ENCODE measurements around the gene SLC9A9. TPM values are rescaled to one million over a fixed set of nuclear protein-coding genes. Genes with fewer than 3 reads are reported as not detected.
"Not testable (repeated sequence)": the region's sequence is repeated elsewhere in the genome, so short reads cannot be mapped to it uniquely, and the experiment has no call there.

Gene SLC9A9
- total RNA-seq, 1 donor from 2014 or later: 7.1 TPM

DNA sequence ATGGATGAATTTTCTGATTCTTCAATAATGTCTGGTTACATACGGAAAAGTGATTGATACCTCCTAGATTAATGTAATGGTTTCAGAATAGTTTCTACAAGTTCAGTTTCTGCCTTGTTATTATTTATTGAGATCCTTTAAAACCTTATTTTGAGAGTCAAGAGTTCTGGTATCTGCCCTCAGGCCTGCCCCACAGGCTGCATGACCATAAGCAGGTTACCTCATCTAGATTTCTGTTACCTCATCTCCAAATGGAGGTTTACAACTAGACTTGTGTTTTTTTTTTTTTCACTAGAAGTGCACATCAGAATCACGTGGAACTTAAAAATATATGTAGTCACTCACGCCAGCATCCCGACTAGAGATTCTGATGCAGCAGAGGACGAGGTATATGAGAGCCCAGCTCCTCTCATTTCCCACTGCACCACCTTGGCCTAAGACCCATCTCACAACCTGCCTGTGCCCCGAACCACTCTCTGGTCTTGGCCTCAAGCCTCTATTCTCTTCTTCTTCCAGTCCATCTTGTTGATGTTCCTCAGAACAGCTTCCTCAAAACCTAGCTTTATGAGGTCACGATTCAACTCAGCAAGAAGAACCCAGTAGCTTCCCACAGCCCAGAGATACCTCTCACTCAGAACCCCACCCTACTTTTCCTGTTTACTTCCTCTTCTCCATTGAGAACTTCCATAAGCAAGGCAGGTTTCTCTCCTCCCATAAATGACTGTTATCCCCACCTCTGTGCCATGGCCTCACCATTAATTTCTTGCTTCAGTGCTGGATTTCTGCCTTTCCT lies 375.3 kb downstream of the SLC9A9 start:
- no peak for DNase-seq (ENCODE audit: low read depth in 2 of 2)

DNA sequence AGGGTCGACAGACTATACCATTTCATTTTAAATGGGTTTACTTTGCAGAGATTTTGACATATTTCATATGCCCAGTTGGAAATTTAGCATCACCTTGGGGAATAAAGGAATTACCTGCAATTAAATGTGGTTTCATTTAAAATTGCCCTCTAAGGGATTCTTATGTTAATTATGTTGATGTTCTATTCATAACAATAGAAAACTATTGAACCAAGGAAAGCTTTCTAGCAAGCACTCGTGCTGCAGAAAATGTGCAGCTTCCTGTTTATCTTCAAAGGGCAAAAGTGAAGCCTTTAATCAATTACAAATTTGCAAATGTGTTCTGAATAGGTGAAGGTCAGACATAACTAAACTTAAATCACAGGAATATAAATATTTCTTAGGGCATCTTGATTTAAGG lies 376.6 kb downstream of the SLC9A9 start:
- DNase-seq (ENCODE audit: low read depth in 2 of 2): no peak

DNA sequence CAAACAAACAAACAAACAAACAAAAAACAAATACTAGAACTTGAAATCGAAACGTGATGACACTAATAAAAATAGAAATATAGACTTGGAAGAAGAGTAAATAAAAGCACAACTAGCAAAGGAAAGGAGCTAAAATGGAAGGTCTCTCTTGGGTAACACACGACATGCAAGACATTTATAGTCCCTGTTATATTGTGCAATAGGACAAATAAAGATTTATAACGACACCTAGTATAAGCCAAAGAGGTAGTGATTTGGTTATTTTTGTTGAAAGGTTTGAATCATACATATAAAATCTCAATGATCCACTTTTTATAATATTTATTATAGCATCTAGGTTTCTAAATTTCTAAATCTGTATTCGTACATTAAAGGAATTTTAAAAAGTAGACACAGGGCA lies 379.1 kb downstream of the SLC9A9 start:
- DNase-seq (ENCODE audit: low read depth in 2 of 2): no peak

DNA sequence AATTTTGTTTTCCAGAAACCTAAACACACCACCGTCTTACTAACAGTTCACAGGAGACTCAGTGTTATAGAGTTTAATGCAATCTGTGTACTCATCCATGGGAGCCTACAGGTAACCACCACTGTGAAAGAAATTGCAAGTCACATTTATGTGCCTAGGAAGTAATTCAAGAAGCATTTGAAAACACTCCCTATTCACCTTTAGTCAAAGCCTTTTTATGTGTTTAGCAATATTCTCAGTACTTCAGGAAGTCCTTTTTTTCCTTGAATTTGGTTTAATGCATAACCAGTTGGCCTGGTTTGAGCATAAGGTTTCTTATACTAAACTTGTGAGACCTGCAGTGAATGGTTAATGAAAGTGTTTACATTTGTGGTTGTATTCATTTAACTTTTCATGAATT lies 382.6 kb downstream of the SLC9A9 start:
- no peak for DNase-seq (ENCODE audit: low read depth in 2 of 2)

DNA sequence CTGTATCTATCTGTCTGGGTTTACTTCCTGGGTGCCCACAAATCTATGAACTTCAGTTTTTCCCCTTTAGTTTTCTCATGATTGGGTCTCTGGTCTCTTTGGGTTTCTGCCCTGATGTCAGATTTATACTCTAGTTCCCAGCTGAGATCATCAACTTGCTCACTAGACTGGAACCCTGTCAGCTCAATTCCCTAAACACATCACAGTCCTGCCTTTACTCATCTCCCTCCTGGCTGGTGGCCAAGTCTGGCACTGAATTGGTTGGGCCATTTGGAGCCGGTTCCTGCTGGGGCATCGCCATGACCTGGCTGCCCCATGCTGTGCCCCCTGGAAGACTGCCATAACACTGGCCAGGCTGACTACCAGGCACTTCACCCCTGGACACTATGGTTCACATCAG lies 383.4 kb downstream of the SLC9A9 start:
- no peak for DNase-seq (ENCODE audit: low read depth in 2 of 2)

DNA sequence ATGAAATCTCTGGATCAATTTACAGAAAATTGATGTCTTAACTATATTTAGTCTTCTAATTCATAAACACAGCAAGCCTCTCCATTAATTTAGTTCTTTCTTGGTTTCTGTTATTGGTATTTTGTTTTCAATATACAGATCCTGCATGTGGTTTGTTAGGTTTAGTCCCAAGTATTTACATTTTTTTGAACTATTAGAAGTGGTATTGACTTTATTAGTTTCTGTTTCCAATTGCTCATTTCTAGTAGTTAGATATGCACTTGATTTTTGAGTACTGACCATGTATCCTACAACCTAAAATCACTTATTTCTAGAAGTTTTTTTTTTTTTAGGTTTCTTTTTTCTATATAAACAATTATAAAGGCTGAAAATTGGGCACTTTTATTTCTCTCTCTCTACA lies 392.8 kb downstream of the SLC9A9 start:
- no peak for DNase-seq (ENCODE audit: low read depth in 2 of 2)

DNA sequence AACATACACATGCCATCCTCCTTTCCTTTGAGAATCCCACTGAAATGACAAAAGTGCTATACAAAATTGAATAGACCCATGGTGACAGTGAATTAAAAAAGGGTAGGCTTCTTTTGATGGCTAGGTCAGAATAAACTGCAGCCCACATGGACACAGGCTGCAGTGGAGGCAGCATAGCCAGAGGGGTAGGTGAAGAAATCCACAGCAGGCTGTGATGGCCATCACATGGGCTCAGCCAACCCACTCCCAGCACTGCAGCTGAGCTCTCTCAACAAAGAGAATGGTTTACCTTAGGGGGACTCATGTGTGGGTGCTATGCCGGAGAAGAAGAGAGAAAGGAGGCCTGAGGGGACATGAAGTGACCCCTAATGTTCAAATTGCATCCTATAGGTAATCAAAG lies 397.6 kb downstream of the SLC9A9 start:
- no peak for DNase-seq (ENCODE audit: low read depth in 2 of 2)

DNA sequence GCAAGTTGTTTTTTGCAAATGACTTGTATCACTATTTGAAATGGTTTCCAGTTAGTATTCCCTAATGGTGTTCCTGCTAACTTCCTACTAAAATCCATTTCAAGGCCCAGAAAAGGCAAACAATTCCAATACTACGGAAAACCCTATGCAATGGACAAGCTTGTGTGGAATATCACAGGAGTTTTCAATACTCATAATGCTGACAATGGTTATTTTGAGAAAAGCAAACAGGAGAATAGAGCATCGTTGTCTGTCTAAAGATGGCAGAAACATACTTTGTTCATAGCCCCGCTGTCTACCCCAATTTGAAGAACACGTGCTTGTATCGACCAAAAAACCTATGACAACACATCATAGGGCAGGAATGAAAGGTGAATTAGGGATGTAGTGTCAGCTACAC lies 400.8 kb downstream of the SLC9A9 start:
- no peak for DNase-seq (ENCODE audit: low read depth in 2 of 2)

DNA sequence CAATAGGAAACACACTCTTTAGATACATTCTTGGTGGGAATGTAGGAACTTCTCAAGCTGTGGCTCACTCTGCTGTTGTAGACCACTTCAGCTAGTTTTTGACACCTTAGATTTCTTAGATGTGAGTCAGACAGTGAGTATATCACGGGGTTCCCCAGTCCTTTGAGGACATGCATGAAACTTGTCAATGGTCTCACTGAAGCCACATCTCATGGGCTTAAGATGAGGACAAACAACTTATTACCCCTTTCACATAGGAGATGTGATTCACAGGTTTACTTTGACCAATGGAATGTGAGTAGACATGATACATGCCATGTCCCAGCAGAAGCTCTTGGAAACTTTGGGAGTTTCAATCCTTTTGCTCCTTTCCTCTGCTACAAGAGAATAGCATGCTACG lies 403.1 kb downstream of the SLC9A9 start:
- peak in 1 of 2 donors; percentile 39 for DNase-seq (ENCODE audit: low read depth in 2 of 2)

DNA sequence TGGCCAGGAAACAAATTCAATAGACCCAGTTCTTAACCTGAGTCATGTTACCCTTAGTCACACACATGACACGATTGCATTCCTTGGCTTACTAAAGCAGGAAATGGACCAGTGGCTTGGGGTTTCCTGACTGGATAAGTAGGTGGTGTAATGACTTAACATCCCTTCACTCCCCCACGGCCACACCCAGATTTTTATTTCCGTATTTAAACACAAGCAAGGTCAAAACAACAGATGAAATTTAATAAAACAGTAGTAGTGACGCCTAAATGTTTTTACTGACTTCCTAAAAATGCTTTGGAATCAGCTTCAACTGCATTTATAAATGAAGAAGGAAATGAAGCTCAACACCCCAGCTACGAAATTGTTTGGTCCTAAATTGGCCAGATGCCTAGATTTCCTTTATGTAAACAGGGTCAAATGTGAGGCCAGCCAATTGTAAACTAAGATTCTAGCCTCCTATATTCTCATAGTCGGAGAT lies 404.4 kb downstream of the SLC9A9 start:
- DNase-seq (ENCODE audit: low read depth in 2 of 2): peak; percentile 91 to 99

DNA sequence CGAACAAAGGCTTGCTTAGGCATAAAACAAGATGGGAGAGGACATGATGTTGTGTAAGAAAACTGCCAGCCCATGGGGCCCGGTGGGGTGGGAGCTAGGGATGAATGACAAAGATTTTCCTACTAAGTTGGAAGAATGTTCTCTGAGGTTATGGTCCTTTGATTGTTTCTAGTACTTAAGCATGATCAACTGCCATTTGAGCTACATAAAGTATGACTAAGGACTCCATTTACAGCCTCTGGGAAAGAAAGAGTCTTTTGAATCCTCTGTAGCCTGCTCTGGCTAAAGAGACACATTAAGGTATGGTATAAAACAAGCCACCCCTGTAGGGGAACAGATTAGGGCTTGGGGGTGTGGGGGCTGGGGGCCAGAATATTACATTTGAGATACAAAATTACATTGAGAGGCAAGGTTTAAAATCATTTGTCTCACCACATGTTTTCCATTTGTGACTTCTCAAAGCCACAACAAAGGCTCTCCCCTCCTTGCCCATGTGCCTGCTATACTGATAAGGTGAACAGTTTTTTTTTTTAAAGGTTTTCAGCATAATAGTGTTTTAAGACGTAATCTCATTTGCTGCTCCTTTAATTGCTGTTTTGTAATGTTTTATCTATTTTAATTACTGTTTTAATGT lies 405.3 kb downstream of the SLC9A9 start:
- DNase-seq (ENCODE audit: low read depth in 2 of 2): no peak

DNA sequence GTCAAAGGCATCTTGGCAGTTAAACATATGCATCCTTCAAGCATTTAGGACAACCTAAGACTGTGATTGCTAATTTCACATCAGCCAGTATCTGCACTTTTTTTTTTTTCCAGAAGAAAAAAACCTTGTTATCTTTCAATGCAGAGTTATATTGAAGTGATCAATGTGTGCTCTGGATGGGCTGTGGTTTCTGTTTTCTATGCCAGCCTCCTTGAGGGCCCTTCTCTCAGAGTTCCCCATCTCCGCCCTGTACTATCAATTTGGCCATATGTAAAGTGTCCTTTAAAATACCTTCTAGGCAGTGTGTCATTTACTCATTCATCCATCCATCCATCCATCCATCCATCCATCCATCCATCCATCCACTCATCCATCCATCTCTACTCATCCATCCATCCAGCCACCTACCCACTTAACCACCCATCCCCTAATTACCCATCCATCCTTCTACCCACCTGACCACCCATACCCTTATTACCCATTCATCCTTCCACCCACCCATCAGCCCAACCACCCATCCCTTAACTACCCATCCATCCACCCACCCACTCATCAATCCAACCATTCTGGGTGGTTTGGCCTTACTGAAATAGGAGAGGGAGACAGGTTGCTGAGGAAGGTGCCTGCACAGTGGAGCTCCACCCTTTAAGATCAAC lies 406.6 kb downstream of the SLC9A9 start:
- DNase-seq (ENCODE audit: low read depth in 2 of 2): no peak

DNA sequence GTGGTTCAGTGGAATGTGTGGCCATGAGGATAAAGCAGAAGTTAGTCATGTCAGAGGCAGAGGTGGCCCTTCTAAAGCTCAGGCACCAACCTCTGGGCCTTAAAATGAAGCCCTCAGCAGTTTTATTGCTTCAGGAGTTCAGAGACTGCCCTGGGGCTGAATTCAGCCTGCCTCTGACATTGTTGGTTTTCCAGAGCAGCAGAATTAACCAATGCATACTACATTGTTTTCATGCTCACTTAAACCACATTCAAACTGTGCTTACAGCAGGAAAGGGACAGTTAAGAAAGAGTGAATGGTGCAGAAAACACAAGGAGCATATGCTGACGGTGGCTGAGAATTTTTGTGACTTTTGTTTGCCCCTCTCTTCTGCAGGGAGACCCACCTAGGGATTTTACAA lies 408.5 kb downstream of the SLC9A9 start:
- DNase-seq (ENCODE audit: low read depth in 2 of 2): no peak

DNA sequence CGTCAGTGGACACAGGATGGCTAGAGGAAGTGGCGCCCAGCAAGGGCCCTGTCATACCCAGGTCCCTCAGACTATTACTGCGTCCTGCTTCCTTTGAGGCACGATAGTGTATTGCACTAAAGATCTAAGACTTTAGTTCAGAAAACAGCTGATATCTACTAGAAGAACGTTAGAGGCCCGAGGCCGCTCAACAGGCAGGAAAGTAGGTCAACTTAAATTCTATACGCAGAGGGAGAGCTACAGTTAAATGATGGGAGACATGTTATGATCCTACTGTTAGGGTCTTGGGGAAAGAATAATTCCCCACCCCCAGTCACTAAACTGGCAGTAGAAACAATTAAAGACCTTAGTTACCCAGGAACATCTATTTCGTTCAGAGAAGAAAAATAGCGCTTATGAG lies 410.9 kb downstream of the SLC9A9 start:
- DNase-seq (ENCODE audit: low read depth in 2 of 2): no peak

DNA sequence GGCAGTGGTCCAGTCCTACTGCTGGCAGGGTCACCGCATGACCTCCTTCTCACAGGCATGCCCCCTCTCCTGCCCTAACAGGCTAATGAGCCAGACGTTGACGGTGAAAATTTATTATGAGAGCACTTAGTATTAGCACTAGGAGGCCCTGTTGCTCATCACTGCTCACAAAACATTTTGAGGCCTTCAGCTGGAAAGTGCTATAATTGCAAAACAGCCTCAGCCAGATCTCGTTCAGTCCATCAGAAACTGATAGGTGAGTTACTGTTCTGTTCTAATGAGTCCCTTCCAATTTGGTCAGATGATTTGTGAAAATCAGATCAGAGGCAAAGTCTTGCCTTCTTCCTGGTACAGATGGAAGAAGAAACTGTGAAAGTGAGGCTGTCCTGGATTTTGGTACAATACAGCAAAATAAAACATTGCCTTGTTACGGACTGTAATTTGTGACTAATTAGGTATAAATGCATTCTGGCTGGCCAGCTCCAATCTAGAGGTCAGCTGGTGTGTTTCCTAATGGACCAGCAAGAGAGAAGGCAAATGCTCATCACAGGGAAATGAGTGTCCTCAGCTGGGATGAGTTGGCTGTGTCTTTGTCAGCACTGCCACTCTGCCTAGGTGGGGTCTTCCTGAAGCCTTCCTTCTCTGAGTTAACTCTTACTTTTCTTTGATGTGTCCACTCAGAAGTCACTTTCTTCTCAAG lies 411.9 kb downstream of the SLC9A9 start:
- peak in 1 of 2 donors; percentile 17 for DNase-seq (ENCODE audit: low read depth in 2 of 2)

DNA sequence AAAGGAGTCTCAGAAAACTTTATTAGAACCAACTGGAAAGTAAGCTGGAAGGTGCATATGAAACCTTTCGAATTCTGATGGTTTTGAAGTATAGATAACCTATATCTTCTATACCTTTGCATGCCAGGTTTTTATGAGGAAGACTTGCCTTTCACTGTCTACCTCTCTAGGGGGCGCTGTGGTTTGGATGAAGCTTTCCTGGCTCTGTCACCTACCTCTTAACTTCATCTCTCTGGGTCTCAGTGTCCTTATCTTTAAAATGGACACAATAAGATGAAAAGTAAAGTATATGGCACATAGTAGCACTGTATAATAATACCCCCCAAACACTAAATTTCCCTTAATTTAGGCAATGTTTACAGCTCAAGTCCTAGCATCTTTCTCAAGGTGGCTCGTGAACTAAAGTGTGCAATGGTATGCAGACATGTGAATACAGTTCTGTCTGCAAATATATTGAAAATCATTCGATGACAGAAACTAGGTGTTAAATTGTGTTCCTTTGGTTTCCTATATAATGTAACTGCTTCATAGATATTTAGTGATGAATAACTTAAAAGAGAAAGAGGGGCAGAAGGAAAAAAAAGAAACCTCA lies 414.4 kb downstream of the SLC9A9 start:
- peak in 1 of 2 donors; percentile 20 for DNase-seq (ENCODE audit: low read depth in 2 of 2)

DNA sequence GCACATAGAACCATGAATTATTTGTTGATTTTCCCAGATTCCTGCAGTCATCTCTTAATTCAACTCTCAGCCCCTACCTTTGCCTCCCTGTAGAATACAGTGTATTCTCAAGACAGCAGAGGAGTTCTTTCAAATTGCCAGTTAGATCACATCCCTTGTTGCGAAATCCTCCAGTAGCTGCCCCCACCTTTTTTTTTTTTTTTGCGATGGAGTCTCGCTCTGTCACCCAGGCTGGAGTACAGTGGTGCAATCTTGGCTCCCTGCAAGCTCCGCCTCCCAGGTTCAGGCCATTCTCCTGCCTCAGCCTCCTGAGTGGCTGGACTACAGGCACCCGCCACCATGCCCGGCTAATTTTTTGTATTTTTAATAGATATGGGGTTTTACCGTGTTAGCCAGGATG lies 417.0 kb downstream of the SLC9A9 start:
- not testable (repeated sequence) for DNase-seq (ENCODE audit: low read depth in 2 of 2)

DNA sequence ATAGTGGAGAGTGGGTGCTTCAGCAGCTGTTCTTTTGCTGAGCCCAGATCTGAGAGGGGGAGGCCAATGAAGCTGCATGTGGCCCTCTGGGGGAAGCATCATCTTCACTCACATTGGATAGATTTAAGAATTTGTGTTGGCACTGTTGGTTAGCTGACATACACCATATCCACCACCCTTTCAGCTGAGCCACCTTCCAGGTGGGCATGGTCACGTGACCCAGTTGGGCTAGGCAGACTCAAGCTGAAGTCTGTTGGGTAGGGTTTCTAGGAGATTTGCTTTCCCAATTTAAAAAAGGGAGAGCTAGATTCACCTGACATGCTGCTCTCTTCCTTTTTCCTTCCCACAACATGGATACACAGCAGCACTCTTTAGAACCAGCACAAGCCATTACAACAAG lies 417.7 kb downstream of the SLC9A9 start:
- no peak for DNase-seq (ENCODE audit: low read depth in 2 of 2)

DNA sequence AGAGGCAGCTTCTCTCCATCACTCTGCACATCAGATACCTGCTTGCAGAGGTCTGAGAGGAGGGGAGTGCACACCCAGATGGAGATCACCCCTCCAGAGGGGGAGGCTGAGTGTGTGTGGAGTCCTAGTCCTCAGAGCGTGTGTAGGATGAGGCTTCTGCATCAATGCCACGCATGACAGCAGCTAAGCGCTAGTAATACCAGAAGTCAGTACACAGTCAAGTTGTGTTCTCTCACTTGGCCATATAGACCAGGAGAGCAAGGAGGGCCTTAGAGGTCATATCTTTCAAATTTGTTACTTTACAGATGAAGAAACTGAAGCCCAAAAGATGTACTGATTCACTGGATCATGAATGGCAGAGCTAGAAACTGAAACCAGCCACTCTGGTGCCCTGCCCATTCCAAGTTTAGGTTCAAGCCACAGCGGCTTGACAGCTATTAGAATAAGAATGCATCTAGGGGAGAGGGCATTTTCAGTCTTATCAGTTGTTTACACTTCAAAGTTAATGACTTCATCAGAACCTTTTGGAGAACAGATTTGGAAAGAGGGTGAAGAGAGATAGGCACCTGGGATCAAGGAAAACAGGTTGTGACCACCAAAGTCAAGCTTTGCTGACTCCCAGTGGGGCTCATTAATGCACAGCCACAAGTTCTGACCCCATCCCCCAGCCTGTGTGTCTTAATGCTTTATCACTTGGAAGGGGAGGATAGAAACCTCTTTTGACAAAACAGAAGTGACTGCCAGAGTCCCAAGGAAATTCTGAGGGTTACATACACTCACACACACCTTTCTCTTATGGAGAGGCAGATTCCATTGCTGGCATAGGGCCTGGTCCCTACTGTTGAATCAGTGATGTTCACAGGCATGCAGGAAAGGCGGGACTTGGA lies 418.4 kb downstream of the SLC9A9 start:
- DNase-seq (ENCODE audit: low read depth in 2 of 2): no peak

DNA sequence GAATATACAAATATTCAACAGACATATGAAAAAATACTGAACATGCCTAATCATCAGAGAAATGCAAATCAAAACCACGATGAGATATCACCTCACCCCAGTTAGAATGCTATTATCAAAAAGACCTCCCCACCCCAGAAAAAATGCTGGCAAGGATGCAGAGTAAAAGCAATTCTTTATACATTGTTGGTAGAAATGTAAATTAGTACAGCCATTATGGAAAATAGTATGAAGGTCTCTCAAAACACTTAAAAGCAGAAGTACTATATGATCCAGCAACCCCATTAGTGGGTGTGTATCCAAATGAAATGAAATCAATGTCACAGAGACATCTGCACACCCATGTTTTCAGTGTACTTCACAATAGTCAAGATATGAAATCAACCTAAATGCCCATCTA lies 420.0 kb downstream of the SLC9A9 start:
- no peak for DNase-seq (ENCODE audit: low read depth in 2 of 2)

DNA sequence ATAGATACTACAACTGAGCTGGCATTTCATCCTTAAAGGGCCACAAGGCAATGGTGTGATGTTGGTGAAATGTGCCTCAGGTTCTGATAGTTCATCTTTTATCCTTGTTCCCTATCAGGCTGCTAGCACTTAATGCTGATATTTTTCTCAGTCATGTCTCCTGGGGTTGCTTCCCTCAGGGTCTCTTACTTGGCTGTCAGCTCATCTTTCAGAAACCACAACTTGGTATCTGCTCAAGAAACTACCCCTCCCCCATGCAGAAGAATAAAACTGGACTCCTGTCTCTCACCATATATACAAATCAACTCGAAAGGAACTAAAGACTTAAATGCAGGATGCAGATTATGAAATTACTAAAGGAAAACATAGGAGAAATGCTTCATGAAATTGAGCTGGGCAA lies 420.6 kb downstream of the SLC9A9 start:
- DNase-seq (ENCODE audit: low read depth in 2 of 2): no peak
